Stimulated activated CD8-positive, alpha-beta memory T cell treated with anti-CD3 and anti-CD28 coated beads, Interleukin-15, amount 100 ng/mL, for 24 hours (primary cell): Measurements from ENCODE around the gene PLCH2.

ENCODE experiments used
- DNase-seq: peaks from one replicate; pipeline ENCODE4 v3.0.0-alpha.2; 2020; ENCODE audit warnings: low read depth

PLCH2 gene

GRCh38 chr1:2501041-2501819, 25.1 kb downstream of the PLCH2 start:
- no peak for DNase-seq

GRCh38 chr1:2501820-2502119, 25.7 kb downstream of the PLCH2 start:
- DNase-seq, result no peak

GRCh38 chr1:2502210-2502609, 26.1 kb downstream of the PLCH2 start:
- DNase-seq, result no peak

GRCh38 chr1:2502661-2503553, 26.8 kb downstream of the PLCH2 start:
- DNase-seq, result no peak

- DNase-seq, result no peak
These were observed 27.6 kb downstream of the PLCH2 start for GRCh38 chr1:2503554-2504224.

- no peak for DNase-seq
These were observed 28.3 kb downstream of the PLCH2 start for GRCh38 chr1:2504225-2504948.

GRCh38 chr1:2504949-2505272, 28.8 kb downstream of the PLCH2 start:
- DNase-seq, result no peak

- DNase-seq, result no peak
These were observed 29.4 kb downstream of the PLCH2 start for GRCh38 chr1:2505461-2505994.

GRCh38 chr1:2506007-2506860, 30.1 kb downstream of the PLCH2 start:
- no peak for DNase-seq

- DNase-seq, result no peak
These were observed 30.9 kb downstream of the PLCH2 start for GRCh38 chr1:2506901-2507565.

GRCh38 chr1:2507744-2508155, 31.7 kb downstream of the PLCH2 start:
- DNase-seq, result no peak

- DNase-seq, result no peak
These were observed 32.1 kb downstream of the PLCH2 start for GRCh38 chr1:2508180-2508579.

- no peak for DNase-seq
These were observed 32.7 kb downstream of the PLCH2 start for GRCh38 chr1:2508751-2509150.

GRCh38 chr1:2509589-2509988, 33.5 kb downstream of the PLCH2 start:
- no peak for DNase-seq

- no peak for DNase-seq
These were observed 34.5 kb downstream of the PLCH2 start for GRCh38 chr1:2510366-2511155.

- no peak for DNase-seq
These were observed 36.9 kb downstream of the PLCH2 start for GRCh38 chr1:2512862-2513421.

- no peak for DNase-seq
These were observed 38.0 kb downstream of the PLCH2 start for GRCh38 chr1:2513939-2514652.

- DNase-seq, result no peak
These were observed 39.0 kb downstream of the PLCH2 start for GRCh38 chr1:2514863-2515762.
